ENCODE results near the gene EMC8. TPM values are rescaled to one million over a fixed set of nuclear protein-coding genes. Genes with fewer than 3 reads are reported as not detected.

Gene EMC8
- total and polyA plus RNA-seq, 2 donors (not counting 1 experiment from before 2014, with no cell fraction given), result 22.1 to 33.1 TPM

GRCh38 chr16:85816159-85816558, 16.8 kb upstream of the EMC8 start:
- Histone ChIP-seq H3K4me2 (replicated peaks; ENCODE audit: low read depth, low read length, poor library complexity, severe bottlenecking) (no peak overlapping the region), H3K4me1 (ENCODE audit: control insufficient read depth in 2 of 2, insufficient read depth in 2 of 2, low read length in 2 of 2) (peaks cover 3 to 8% of the 10 kb centered on the region in 2 donors), H3K4me3 (ENCODE audit: control extremely low read depth in 1 of 5, extremely low read depth in 1 of 5, insufficient read depth in 1 of 5, low read depth in 2 of 5, low read length in 4 of 5) (no peak overlapping the region), H2AFZ (ENCODE audit: insufficient read depth, low read depth, low read length, poor library complexity, severe bottlenecking) (no peak overlapping the region), H3K27ac (ENCODE audit: low read length in 2 of 2) (no peak overlapping the region), H4K20me1 (ENCODE audit: control insufficient read depth, insufficient read depth, low read length, poor library complexity, severe bottlenecking) (no peaks in the 10 kb centered on the region), H3K9me3 (ENCODE audit: control extremely low read depth in 1 of 3, control insufficient read depth in 2 of 3, insufficient read depth in 1 of 3, low read length in 2 of 3) (no peaks in the 10 kb centered on the region), H3K79me2 (ENCODE audit: control insufficient read depth, insufficient read depth, low read length) (no peaks in the 10 kb centered on the region), H3K36me3 (replicated peaks in 1 of 2; ENCODE audit: control extremely low read depth in 1 of 2, control insufficient read depth in 1 of 2, extremely low read depth in 1 of 2, insufficient read depth in 2 of 2, low read length in 1 of 2) (no peaks in the 10 kb centered on the region), H3K27me3 (replicated peaks in 1 of 4; ENCODE audit: control extremely low read depth in 1 of 4, control insufficient read depth in 3 of 4, insufficient read depth in 4 of 4, low read length in 3 of 4) (peaks cover 0 to 17% (median 3%) of the 10 kb centered on the region in 4 experiments), H3K9ac (ENCODE audit: low read length) (no peak overlapping the region)
- POLR2A ChIA-PET, result interaction anchor here (0.7 kb wide), 1 partner anchor 210 kb away, joined by 4 read pairs; no protein-coding TSS in a partner anchor
- CTCF ChIA-PET, result interaction anchor here (0.8 to 9.3 kb wide), 4 partner anchors 14 to 198 kb away, joined by 3 to 433 read pairs (median 186); no protein-coding TSS in a partner anchor
- Mint-ChIP-seq H3K4me3 (no peak overlapping the region), H3K9me3 (ENCODE audit: insufficient read depth) (no peaks in the 10 kb centered on the region), H3K4me1 (peaks cover 10% of the 10 kb centered on the region), H3K27ac (no peak overlapping the region), H3K27me3 (peaks cover 19% of the 10 kb centered on the region)
- intact Hi-C loops (cut with micrococcal nuclease), result no loop called here
- WGBS (ENCODE audit: insufficient coverage), result 95% methylated on average over 9 of the region's 14 CpGs
- ATAC-seq (ENCODE audit: low read depth), result no peak
- TF ChIP-seq CTCF (IDR thresholded peaks at IDR 0.05), result no peak
- TF ChIP-seq EZH2 (IDR thresholded peaks at IDR 0.05; ENCODE audit: borderline replicate concordance, insufficient read depth, low read depth, low read length, poor library complexity, severe bottlenecking), result no peak
- DNase-seq, result no peak

GRCh38 chr16:85812811-85813700, 13.7 kb upstream of the EMC8 start:
- Histone ChIP-seq H4K20me1 (ENCODE audit: control insufficient read depth, insufficient read depth, low read length, poor library complexity, severe bottlenecking) (no peaks in the 10 kb centered on the region), H3K9ac (ENCODE audit: low read length) (no peak overlapping the region), H3K27me3 (replicated peaks in 1 of 4; ENCODE audit: control extremely low read depth in 1 of 4, control insufficient read depth in 3 of 4, insufficient read depth in 4 of 4, low read length in 3 of 4) (peaks cover 0 to 20% (median 3%) of the 10 kb centered on the region in 4 experiments), H3K4me2 (replicated peaks; ENCODE audit: low read depth, low read length, poor library complexity, severe bottlenecking) (no peak overlapping the region), H3K9me3 (ENCODE audit: control extremely low read depth in 1 of 3, control insufficient read depth in 2 of 3, insufficient read depth in 1 of 3, low read length in 2 of 3) (no peaks in the 10 kb centered on the region), H2AFZ (ENCODE audit: insufficient read depth, low read depth, low read length, poor library complexity, severe bottlenecking) (no peak overlapping the region), H3K36me3 (replicated peaks in 1 of 2; ENCODE audit: control extremely low read depth in 1 of 2, control insufficient read depth in 1 of 2, extremely low read depth in 1 of 2, insufficient read depth in 2 of 2, low read length in 1 of 2) (no peaks in the 10 kb centered on the region), H3K79me2 (ENCODE audit: control insufficient read depth, insufficient read depth, low read length) (no peaks in the 10 kb centered on the region), H3K4me3 (ENCODE audit: control extremely low read depth in 1 of 5, extremely low read depth in 1 of 5, insufficient read depth in 1 of 5, low read depth in 2 of 5, low read length in 4 of 5) (no peak overlapping the region), H3K4me1 (ENCODE audit: control insufficient read depth in 2 of 2, insufficient read depth in 2 of 2, low read length in 2 of 2) (no peaks in the 10 kb centered on the region), H3K27ac (ENCODE audit: low read length in 2 of 2) (no peak overlapping the region)
- no peak for TF ChIP-seq EZH2 (IDR thresholded peaks at IDR 0.05; ENCODE audit: borderline replicate concordance, insufficient read depth, low read depth, low read length, poor library complexity, severe bottlenecking)
- ATAC-seq (ENCODE audit: low read depth) (no peak), DNase-seq (no peak)
- no peak overlapping the region for H3K27ac Mint-ChIP-seq
- ChIA-PET CTCF (interaction anchor here (0.7 to 2.4 kb wide), 9 partner anchors 8 to 207 kb away, joined by 3 to 11 read pairs (median 3); no protein-coding TSS in a partner anchor), POLR2A (no interaction called here)
- no peaks in the 10 kb centered on the region for H3K9me3 Mint-ChIP-seq (ENCODE audit: insufficient read depth)
- H3K4me1 Mint-ChIP-seq, result no peaks in the 10 kb centered on the region
- peaks cover 26% of the 10 kb centered on the region for H3K27me3 Mint-ChIP-seq
- intact Hi-C loops (cut with micrococcal nuclease), result no loop called here
- 82% methylated on average over 15 of the region's 20 CpGs for WGBS (ENCODE audit: insufficient coverage)
- H3K4me3 Mint-ChIP-seq, result no peak overlapping the region
